Tibial artery (tissue), 4 donors: ENCODE data around the gene DHRSX.
"Not testable (repeated sequence)": the region's sequence is repeated elsewhere in the genome, so short reads cannot be mapped to it uniquely, and the experiment has no call there.

Source experiments
- DNase-seq, 2 donors: peaks; one replicate each; pipeline ENCODE4 v3.0.0-alpha.2; 2019
- H3K27ac ChIP-seq, 2 donors: fragments of 200-600 bp; sonication (generic) in 1 of 2; 1 replicate in 1 of 2; 2 replicates in 1 of 2; pipeline ENCODE4 v1.5.1; 2018 to 2019; ENCODE audit warnings: mild to moderate bottlenecking in 1 of 2
- H3K27me3 ChIP-seq, 2 donors: fragments of 200-600 bp; sonication (generic) in 1 of 2; one replicate each; pipeline versions ENCODE4 v1.5.1 to v1.6.0; 2016 to 2019
- H3K36me3 ChIP-seq, 3 donors: fragments of 200-600 bp; sonication (generic) in 2 of 3; one replicate each; pipeline ENCODE4 v1.5.1; 2016 to 2019; ENCODE audit warnings: mild to moderate bottlenecking in 2 of 3
- H3K4me1 ChIP-seq, 4 donors: fragments of 200-600 bp; sonication (generic) in 2 of 4; 1 replicate in 3 of 4; 2 replicates in 1 of 4; pipeline ENCODE4 v1.5.1; 2016 to 2019
- H3K4me3 ChIP-seq, 2 donors: fragments of 200-600 bp; sonication (generic) in 1 of 2; 1 replicate in 1 of 2; 2 replicates in 1 of 2; pipeline ENCODE4 v1.5.1; 2018 to 2019; ENCODE audit warnings: mild to moderate bottlenecking in 2 of 2
- H3K9me3 ChIP-seq, 3 donors: fragments of 200-600 bp; sonication (generic) in 1 of 3; one replicate each; pipeline ENCODE4 v1.5.1; 2016 to 2019
- CTCF ChIP-seq, 2 experiments: fragments of 200-600 bp in 1 of 2; fragments of 450-650 bp in 1 of 2; IDR thresholded peaks; one replicate each; pipeline ENCODE4 v1.5.1; 2017 to 2019; ENCODE audit warnings: antibody characterized with exemption in 2 of 2, mild to moderate bottlenecking in 1 of 2, moderate library complexity in 1 of 2
- intact Hi-C: fragments of 100-400 bp; cut with DNase I; formaldehyde crosslinking; loops from one replicate; pipeline ENCODE4 v1.15.0; 2023; ENCODE audit warnings: low total_unique reads

Gene DHRSX

GRCh38 chrX:2395261-2395992 lies 105.3 kb downstream of the DHRSX start:
- TF ChIP-seq CTCF (IDR thresholded peaks at IDR 0.05) = no peak
- Histone ChIP-seq H3K36me3 (peaks cover 14 to 18% (median 14%) of the 10 kb centered on the region in 3 donors), H3K4me1 (no peaks in the 10 kb centered on the region), H3K9me3 (peaks cover 0 to 10% (median 7%) of the 10 kb centered on the region in 3 donors), H3K27me3 (no peaks in the 10 kb centered on the region), H3K4me3 (no peak overlapping the region), H3K27ac (no peak overlapping the region)
- DNase-seq = no peak
- intact Hi-C loops = no loop called here

DNA sequence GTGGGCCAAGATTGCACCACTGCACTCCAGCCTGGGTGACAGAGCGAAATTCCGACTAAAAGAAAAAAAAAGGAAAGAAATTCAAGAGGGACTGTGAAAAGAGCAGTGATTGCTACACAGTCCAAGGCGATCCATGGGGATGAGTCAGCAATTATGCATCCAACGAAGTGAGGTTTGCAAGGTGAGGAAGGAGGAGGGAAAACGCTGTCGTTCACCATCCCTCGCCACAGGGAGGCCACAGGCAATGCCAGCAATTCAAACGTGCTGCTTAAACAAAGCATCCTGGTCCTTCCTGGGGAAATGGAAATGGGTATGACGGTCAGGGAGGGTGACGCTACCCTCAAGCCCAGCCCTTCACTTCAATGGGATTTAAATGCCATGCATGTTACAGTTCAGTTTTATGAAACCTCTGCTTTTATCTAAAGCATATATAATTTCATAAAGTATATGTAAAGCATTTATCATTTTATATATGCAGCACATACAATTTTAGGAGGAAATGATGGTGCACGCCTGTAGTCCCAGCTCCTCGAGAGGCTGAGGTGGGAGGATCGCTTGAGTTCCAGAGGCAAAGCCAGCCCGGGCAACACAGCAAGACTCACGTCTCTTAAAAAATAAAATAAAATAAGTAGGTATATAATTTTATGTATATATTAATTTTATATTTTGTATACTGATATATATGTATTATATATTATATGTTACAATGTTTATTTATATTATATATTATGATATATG lies 108.7 kb downstream of the DHRSX start:
- DNase-seq = no peak
- peaks cover 14 to 18% (median 15%) of the 10 kb centered on the region in 3 donors for H3K36me3 ChIP-seq
- intact Hi-C loops = no loop called here
- no peak overlapping the region for H3K4me3 ChIP-seq
- peaks cover 0 to 11% (median 8%) of the 10 kb centered on the region in 3 donors for H3K9me3 ChIP-seq
- H3K27ac ChIP-seq = no peak overlapping the region
- H3K4me1 ChIP-seq = no peaks in the 10 kb centered on the region
- TF ChIP-seq CTCF (IDR thresholded peaks at IDR 0.05) = no peak
- no peaks in the 10 kb centered on the region for H3K27me3 ChIP-seq

GRCh38 chrX:2390754-2391153 lies 110.0 kb downstream of the DHRSX start:
- no peak for DNase-seq
- intact Hi-C loops = no loop called here
- Histone ChIP-seq H3K27me3 (no peaks in the 10 kb centered on the region), H3K36me3 (peaks cover 14 to 18% (median 15%) of the 10 kb centered on the region in 3 donors), H3K4me3 (no peak overlapping the region), H3K27ac (no peak overlapping the region), H3K4me1 (no peaks in the 10 kb centered on the region), H3K9me3 (peaks cover 0 to 11% (median 8%) of the 10 kb centered on the region in 3 donors)
- no peak for TF ChIP-seq CTCF (IDR thresholded peaks at IDR 0.05)

GRCh38 chrX:2389731-2390130 lies 111.0 kb downstream of the DHRSX start:
- H3K4me1 ChIP-seq, H3K27me3 ChIP-seq, H3K4me3 ChIP-seq, H3K27ac ChIP-seq, DNase-seq, intact Hi-C loops: not testable (repeated sequence)
- Histone ChIP-seq H3K9me3 (peaks cover 0 to 11% (median 8%) of the 10 kb centered on the region in 3 donors), H3K36me3 (peaks cover 14 to 18% (median 15%) of the 10 kb centered on the region in 3 donors)

- H3K4me3 ChIP-seq = no peak overlapping the region
These were observed 111.5 kb downstream of the DHRSX start for GRCh38 chrX:2389324-2389723.

More at GRCh38 chrX:2389324-2389723, 111.5 kb downstream of the DHRSX start:
- H3K4me1 ChIP-seq = no peaks in the 10 kb centered on the region
- H3K27me3 ChIP-seq = no peaks in the 10 kb centered on the region
- H3K9me3 ChIP-seq = peaks cover 0 to 11% (median 8%) of the 10 kb centered on the region in 3 donors
- DNase-seq = no peak
- intact Hi-C loops = no loop called here
- H3K27ac ChIP-seq = no peak overlapping the region
- peaks cover 14 to 18% (median 15%) of the 10 kb centered on the region in 3 donors for H3K36me3 ChIP-seq
- TF ChIP-seq CTCF (IDR thresholded peaks at IDR 0.05) = no peak
